Testis (tissue), 3 donors: ENCODE data around the gene NACC2. TPM values are rescaled to one million over a fixed set of nuclear protein-coding genes. Genes with fewer than 3 reads are reported as not detected.

ENCODE experiments used
- DNase-seq: peaks from one replicate; pipeline ENCODE4 v3.0.0-alpha.2; 2019
- H3K27ac ChIP-seq, 2 donors: fragments of 200-600 bp; sonication (generic); one replicate each; pipeline ENCODE4 v1.5.1; 2019
- H3K27me3 ChIP-seq: fragments of 200-600 bp; sonication (generic); one replicate; pipeline ENCODE4 v1.5.1; 2019
- H3K36me3 ChIP-seq: fragments of 200-600 bp; sonication (generic); one replicate; pipeline ENCODE4 v1.5.1; 2017; ENCODE audit warnings: low read depth; ENCODE audit errors: missing control alignments
- H3K4me1 ChIP-seq: fragments of 200-600 bp; sonication (generic); one replicate; pipeline ENCODE4 v1.5.1; 2019
- H3K4me3 ChIP-seq, 2 donors: fragments of 200-600 bp; sonication (generic); one replicate each; pipeline ENCODE4 v1.5.1; 2017 to 2019
- H3K9me3 ChIP-seq: fragments of 200-600 bp; sonication (generic); one replicate; pipeline ENCODE4 v1.5.1; 2017
- POLR2A ChIP-seq: fragments of 450-650 bp; IDR thresholded peaks from one replicate; pipeline ENCODE4 v1.6.1; 2017; ENCODE audit warnings: antibody characterized with exemption, mild to moderate bottlenecking, moderate library complexity
- WGBS, 2 donors: methylation state at CpG; one replicate each; pipeline ENCODE4 v1.1.5; 2018; 5-methylcytosine and 5-hydroxymethylcytosine counted together
- intact Hi-C: fragments of 100-400 bp; cut with DNase I; formaldehyde crosslinking; loops from one replicate; pipeline ENCODE4 v1.15.1; 2023; ENCODE audit warnings: low total_unique reads
- polyA plus RNA-seq: library from polyadenylated mRNA; stranded (reverse); fragments of 350-450 nt; fragmentation: Illumina TruSeq; extraction: RNeasy Lipid Tissue Mini Kit (QIAGEN cat#74804); gene quantifications from one replicate; pipeline ENCODE4 v1.2.3, GENCODE V29; 2014; ENCODE audit warnings: low read depth, low replicate concordance; ENCODE audit not compliant: insufficient read depth
- total RNA-seq, 2 donors: library from RNA; depleted of rRNA; stranded (reverse); fragments of >200 nt; gene quantifications; one replicate each; pipeline ENCODE4 v1.2.3, GENCODE V29; 2016
- TF ChIP-seq, protein P1 (sequence below), 3 experiments: fragments of 450-650 bp in 2 of 3; fragments of 200-600 bp in 1 of 3; sonication (generic) in 1 of 3; IDR thresholded peaks; one replicate each; pipeline ENCODE4 v1.5.1; 2016 to 2019; ENCODE audit warnings: antibody characterized with exemption in 3 of 3, mild to moderate bottlenecking in 2 of 3, moderate library complexity in 1 of 3

Gene NACC2
- total and polyA plus RNA-seq, 3 donors from 2014 or later: 29.3 to 49.7 (median 49.5) TPM

DNA sequence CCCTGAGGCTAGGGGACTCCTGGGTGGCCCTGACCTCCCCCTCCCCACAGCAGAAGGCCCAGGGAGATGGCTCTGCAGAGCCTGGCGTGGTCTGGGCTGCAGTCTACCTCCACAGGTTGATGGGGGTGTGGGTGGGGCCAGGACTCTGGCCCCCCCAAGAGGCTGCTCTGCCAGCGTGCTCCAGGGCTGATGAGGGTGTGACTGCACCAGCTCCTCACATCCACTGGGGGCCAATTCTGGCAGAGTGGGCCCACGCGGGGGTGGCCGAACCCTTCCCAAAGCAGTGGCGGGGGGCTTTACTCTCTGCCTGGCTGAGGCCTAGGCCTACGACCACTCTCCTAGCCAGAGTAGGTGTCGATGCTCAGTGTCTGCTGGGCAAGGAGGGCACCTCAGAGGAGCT is 105.9 kb downstream of the NACC2 start:
- no peak for DNase-seq
- WGBS, 2 donors: 89% methylated on average over 8 of the region's 8 CpGs; no CpG with 5 or more reads in 1 of the 2 donors
- no peaks in the 10 kb centered on the region for H3K9me3 ChIP-seq
- TF ChIP-seq POLR2A: no peak
- TF ChIP-seq, protein P1, sequence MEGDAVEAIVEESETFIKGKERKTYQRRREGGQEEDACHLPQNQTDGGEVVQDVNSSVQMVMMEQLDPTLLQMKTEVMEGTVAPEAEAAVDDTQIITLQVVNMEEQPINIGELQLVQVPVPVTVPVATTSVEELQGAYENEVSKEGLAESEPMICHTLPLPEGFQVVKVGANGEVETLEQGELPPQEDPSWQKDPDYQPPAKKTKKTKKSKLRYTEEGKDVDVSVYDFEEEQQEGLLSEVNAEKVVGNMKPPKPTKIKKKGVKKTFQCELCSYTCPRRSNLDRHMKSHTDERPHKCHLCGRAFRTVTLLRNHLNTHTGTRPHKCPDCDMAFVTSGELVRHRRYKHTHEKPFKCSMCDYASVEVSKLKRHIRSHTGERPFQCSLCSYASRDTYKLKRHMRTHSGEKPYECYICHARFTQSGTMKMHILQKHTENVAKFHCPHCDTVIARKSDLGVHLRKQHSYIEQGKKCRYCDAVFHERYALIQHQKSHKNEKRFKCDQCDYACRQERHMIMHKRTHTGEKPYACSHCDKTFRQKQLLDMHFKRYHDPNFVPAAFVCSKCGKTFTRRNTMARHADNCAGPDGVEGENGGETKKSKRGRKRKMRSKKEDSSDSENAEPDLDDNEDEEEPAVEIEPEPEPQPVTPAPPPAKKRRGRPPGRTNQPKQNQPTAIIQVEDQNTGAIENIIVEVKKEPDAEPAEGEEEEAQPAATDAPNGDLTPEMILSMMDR (IDR thresholded peaks at IDR 0.05): no peak
- no peaks in the 10 kb centered on the region for H3K36me3 ChIP-seq
- no peaks in the 10 kb centered on the region for H3K27me3 ChIP-seq
- intact Hi-C loops: no loop called here
- no peak overlapping the region for H3K4me3 ChIP-seq
- H3K27ac ChIP-seq: no peak overlapping the region
- H3K4me1 ChIP-seq: peaks cover 28% of the 10 kb centered on the region

DNA sequence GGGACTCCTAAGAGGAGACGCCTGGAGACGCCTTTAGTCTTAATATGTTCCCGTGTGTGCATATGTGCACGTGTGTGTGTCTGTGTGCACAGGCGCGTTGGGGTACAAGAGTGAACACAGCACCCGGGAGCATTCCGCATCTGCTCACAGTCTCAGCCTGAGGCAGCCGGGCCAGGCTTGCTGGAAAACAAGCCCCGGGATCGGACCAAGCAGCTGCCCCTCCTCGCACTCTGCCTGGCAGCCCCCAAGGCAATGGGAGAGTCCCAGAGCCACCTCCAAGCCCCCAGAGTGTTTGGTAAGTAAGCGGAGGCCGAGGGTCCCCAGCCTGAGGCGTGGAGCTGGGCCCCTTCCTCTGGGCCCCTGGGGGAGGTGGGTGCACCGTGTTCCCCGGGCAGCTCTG is 106.6 kb downstream of the NACC2 start:
- WGBS, 2 donors: 89 to 96% methylated on average over 9 to 17 of the region's 17 CpGs
- Histone ChIP-seq H3K4me1 (peaks cover 27% of the 10 kb centered on the region), H3K27me3 (no peaks in the 10 kb centered on the region), H3K4me3 (no peak overlapping the region), H3K36me3 (no peaks in the 10 kb centered on the region), H3K27ac (no peak overlapping the region), H3K9me3 (no peaks in the 10 kb centered on the region)
- intact Hi-C loops: no loop called here
- no peak for DNase-seq
- TF ChIP-seq, protein P1 (IDR thresholded peaks at IDR 0.05): no peak
- no peak for TF ChIP-seq POLR2A

DNA sequence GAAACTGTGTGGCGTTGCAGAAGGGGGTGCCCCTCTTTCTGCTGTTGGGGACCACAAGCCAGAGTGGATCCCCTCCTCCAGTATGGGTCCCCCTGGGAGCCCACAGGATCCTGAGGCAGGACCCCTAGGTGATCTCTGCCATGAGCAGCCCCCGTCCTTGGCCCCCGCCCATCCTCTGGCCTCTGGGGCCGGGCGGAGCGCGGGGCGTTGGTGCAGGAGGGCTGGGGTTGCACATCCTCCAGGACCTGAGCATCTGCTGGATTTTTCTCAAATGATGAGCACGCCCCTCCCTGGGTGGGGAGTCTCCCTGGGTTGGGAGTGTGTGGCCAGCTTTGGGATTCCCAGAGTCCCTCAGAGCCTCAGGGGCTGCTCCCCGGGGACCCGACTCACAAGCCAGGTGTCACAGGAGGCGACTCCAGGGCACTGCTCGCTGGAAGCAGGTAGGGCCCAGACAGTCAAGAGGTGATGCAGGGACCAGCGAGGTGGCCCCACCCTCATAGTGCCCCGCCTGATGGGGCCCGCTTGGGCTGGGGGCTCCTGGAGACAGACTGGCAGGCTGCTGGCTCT is 107.2 kb downstream of the NACC2 start:
- TF ChIP-seq POLR2A: no peak
- TF ChIP-seq, protein P1 (IDR thresholded peaks at IDR 0.05): no peak
- Histone ChIP-seq H3K4me1 (peaks cover 21% of the 10 kb centered on the region), H3K9me3 (no peaks in the 10 kb centered on the region), H3K36me3 (no peaks in the 10 kb centered on the region), H3K27me3 (no peaks in the 10 kb centered on the region), H3K4me3 (no peak overlapping the region), H3K27ac (no peak overlapping the region)
- intact Hi-C loops: no loop called here
- DNase-seq: no peak
- WGBS, 2 donors: 90 to 95% methylated on average over 7 to 16 of the region's 16 CpGs

DNA sequence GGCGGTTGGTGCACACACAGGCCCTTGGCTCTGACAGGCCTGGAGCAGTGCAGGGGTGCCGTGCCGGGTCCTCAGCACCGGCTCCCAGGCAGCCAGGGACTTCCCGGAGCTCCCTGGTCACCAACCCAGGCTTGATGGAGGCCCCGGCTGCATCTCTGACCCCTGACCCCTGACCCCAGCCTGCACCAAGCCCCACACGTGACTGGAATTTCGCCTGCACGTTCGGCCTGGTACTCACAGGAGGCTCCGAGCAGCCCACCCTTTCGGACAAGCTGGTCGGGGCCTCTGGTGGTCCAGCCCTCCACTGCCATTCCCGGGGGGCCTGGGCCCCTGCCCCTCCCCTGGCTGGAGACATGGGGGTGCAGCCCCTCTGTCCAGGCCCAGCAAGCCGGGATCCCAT is 108.5 kb downstream of the NACC2 start:
- 79 to 84% methylated on average over 8 to 15 of the region's 15 CpGs for WGBS, 2 donors
- no peak for DNase-seq
- no peak overlapping the region for H3K4me3 ChIP-seq
- intact Hi-C loops: no loop called here
- peaks cover 10% of the 10 kb centered on the region for H3K4me1 ChIP-seq
- no peak overlapping the region for H3K27ac ChIP-seq
- no peaks in the 10 kb centered on the region for H3K36me3 ChIP-seq
- H3K27me3 ChIP-seq: no peaks in the 10 kb centered on the region
- H3K9me3 ChIP-seq: no peaks in the 10 kb centered on the region
- no peak for TF ChIP-seq POLR2A
- TF ChIP-seq, protein P1 (IDR thresholded peaks at IDR 0.05): no peak

DNA sequence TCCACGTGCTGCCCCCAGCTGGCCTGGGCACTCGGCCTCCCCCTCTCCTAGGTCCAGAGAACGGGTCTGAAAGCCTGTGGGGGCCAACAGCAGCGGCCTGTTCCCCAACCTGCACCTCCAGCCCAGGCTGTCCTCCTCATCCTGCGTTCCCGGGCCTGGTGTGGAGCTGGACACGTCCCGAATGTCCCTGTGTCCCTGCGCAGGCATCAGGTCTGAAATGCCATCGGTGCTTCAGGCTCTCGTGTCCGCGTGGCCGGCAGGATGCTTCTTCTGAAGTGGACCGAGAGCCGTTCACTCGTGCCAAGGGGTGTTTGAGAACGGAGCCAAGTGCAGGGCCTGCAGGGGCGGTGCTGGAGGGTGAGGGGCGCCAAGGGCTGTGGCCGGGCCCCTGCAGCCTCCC is 109.2 kb downstream of the NACC2 start:
- no peak overlapping the region for H3K4me3 ChIP-seq
- no peak for DNase-seq
- H3K27ac ChIP-seq: no peak overlapping the region
- H3K4me1 ChIP-seq: peaks cover 15% of the 10 kb centered on the region
- 90 to 94% methylated on average over 19 to 21 of the region's 21 CpGs for WGBS, 2 donors
- H3K9me3 ChIP-seq: no peaks in the 10 kb centered on the region
- no peaks in the 10 kb centered on the region for H3K36me3 ChIP-seq
- no peak for TF ChIP-seq POLR2A
- TF ChIP-seq, protein P1 (IDR thresholded peaks at IDR 0.05): no peak
- no peaks in the 10 kb centered on the region for H3K27me3 ChIP-seq
- intact Hi-C loops: no loop called here
